ENCODE data around the gene UNCX.

GRCh38 chr7:1231214-1232102 lies 1.2 kb upstream of the UNCX start:
- TF ChIP-seq SUZ12 (IDR thresholded peaks at IDR 0.05; ENCODE audit: low read length) (peak; percentile 83; the same call in 1 of the 2 replicates), ZNF274 (IDR thresholded peaks at IDR 0.05; ENCODE audit: borderline replicate concordance, extremely low read depth, low read length) (no peak), SP1 (IDR thresholded peaks at IDR 0.05; ENCODE audit: low read depth, low read length) (no peak), EP300 (IDR thresholded peaks at IDR 0.05; ENCODE audit: borderline replicate concordance in 1 of 2, low read depth in 2 of 2, low read length in 2 of 2) (no peak), ATF2 (IDR thresholded peaks at IDR 0.05; ENCODE audit: low read length) (no peak), YY1 (IDR thresholded peaks at IDR 0.05; ENCODE audit: low read depth, low read length) (no peak), RAD21 (IDR thresholded peaks at IDR 0.05 in 1 of 2, conservative IDR thresholded peaks at IDR 0.05 in 1 of 2; ENCODE audit: low read depth in 2 of 2, low read length in 2 of 2) (no peak), RNF2 (IDR thresholded peaks at IDR 0.05; ENCODE audit: borderline replicate concordance, low read depth, low read length, missing control alignments, poor library complexity, severe bottlenecking) (peak; percentile 38), CEBPB (IDR thresholded peaks at IDR 0.05; ENCODE audit: low read depth, low read length) (no peak), EGR1 (IDR thresholded peaks at IDR 0.05; ENCODE audit: borderline replicate concordance, low read depth, low read length) (no peak), POLR2AphosphoS5 (IDR thresholded peaks at IDR 0.05; ENCODE audit: low read depth, low read length) (no peak), KDM5A (IDR thresholded peaks at IDR 0.05; ENCODE audit: low read length) (no peak)
- TF ChIP-seq, protein P1, sequence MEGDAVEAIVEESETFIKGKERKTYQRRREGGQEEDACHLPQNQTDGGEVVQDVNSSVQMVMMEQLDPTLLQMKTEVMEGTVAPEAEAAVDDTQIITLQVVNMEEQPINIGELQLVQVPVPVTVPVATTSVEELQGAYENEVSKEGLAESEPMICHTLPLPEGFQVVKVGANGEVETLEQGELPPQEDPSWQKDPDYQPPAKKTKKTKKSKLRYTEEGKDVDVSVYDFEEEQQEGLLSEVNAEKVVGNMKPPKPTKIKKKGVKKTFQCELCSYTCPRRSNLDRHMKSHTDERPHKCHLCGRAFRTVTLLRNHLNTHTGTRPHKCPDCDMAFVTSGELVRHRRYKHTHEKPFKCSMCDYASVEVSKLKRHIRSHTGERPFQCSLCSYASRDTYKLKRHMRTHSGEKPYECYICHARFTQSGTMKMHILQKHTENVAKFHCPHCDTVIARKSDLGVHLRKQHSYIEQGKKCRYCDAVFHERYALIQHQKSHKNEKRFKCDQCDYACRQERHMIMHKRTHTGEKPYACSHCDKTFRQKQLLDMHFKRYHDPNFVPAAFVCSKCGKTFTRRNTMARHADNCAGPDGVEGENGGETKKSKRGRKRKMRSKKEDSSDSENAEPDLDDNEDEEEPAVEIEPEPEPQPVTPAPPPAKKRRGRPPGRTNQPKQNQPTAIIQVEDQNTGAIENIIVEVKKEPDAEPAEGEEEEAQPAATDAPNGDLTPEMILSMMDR (IDR thresholded peaks at IDR 0.05; ENCODE audit: control extremely low read depth in 1 of 3, insufficient read depth in 1 of 3, low read depth in 1 of 3, low read length in 3 of 3): no peak
- TF ChIP-seq, protein P2, sequence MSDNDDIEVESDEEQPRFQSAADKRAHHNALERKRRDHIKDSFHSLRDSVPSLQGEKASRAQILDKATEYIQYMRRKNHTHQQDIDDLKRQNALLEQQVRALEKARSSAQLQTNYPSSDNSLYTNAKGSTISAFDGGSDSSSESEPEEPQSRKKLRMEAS (IDR thresholded peaks at IDR 0.05): no peak
